Stimulated activated CD4-positive, alpha-beta T cell treated with anti-CD3 and anti-CD28 coated beads, Interleukin-15, amount 100 ng/mL, for 1 hour (primary cell): ENCODE measurements around the gene TMA7B.

Source experiments
- DNase-seq, 2 donors: peaks; one replicate each; pipeline ENCODE4 v3.0.0-alpha.2; 2020; ENCODE audit warnings: low read depth in 1 of 2, low spot score in 1 of 2

Gene TMA7B

GRCh38 chr22:39932918-39933649 is 27.1 kb upstream of the TMA7B start:
- peak in 1 of 2 donors; percentile 38 for DNase-seq

DNA sequence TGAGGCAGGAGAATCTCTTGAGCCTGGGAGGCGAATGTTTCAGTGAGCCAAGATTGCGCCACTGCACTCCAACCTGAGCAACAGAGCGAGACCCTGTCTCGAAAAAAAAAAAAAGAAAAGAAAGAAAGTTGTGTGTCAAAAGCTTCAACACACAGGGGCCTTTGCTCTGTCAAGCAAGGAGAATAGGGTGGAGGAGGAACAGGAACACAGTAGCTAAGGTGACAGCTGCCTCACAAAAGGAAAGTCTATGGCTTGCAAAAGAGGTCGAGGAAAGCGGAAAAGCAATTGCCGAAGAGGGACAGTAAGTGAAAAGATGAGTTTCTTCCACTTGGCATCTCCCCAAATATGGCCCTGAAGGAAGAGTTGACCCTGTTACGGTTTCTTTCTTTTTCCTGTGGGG is 26.5 kb upstream of the TMA7B start:
- DNase-seq = no peak

- no peak for DNase-seq
Measured at GRCh38 chr22:39935116-39935515, 25.1 kb upstream of the TMA7B start.

DNA sequence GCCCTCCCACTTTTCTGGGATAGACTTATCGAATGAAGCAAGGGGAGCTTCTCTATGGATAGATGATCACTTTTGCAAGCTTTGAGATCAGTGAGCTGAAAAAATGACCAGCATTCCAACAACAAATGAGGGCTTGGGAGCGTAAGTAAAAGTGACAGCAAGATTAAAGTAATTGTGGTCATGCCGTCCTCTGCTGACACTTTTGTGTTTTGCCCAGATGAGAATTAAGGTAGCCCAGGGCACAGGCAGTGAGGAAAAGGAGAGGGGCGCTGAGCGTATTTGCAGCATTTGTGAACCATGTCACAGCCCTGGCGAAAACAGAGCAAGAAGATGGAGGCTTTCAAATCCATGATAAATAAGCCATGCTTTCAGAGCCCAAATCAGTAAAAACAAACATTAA is 24.6 kb upstream of the TMA7B start:
- no peak for DNase-seq

DNA sequence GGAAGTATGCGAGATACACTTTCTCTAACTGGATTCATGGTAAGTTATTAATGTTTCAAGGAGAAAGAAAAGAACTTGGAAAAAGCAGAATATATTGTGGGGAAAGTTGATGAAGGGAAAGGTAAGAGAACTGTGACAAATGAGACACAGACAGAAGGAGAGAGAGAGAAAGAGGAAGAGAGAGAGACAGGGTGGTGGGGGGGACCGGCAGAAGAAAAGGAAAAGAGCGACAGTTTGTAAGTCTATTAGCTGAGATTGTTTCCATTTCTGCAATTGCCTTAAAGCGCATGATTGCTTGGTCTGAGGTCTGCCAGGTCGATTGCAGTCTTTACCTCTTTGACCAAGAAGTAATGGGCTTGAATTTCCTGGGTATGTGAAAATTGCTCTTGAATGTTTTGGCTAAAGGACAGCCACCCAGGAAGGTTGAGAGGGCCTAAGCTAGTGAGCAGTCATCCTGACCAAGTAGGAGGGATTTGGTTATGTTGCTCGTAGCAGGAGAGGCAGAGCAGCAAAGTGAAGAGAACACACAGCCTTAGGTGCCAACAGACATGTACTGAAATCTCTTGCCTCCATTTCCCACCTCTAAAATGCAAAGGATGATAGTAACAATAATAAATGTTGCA is 23.6 kb upstream of the TMA7B start:
- DNase-seq = no peak

DNA sequence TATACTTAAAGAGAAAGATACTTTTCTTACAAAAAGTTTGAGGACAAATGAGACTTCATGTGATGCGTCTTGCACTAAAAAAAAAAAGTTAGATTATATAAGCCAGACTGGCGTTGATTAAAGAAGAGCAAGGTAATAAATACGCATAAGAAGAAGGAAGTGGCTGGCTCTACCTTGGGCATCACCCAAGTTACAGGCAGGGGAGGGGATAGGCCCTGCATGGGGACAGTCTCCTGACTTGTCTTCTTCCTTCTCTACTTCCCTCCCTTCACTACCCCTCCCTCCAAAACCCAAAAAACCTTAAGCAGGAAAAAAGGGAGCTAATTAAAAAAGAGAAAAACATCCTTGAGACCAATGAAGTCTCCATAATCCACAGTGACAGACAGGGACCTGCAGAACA is 22.3 kb upstream of the TMA7B start:
- no peak for DNase-seq

DNA sequence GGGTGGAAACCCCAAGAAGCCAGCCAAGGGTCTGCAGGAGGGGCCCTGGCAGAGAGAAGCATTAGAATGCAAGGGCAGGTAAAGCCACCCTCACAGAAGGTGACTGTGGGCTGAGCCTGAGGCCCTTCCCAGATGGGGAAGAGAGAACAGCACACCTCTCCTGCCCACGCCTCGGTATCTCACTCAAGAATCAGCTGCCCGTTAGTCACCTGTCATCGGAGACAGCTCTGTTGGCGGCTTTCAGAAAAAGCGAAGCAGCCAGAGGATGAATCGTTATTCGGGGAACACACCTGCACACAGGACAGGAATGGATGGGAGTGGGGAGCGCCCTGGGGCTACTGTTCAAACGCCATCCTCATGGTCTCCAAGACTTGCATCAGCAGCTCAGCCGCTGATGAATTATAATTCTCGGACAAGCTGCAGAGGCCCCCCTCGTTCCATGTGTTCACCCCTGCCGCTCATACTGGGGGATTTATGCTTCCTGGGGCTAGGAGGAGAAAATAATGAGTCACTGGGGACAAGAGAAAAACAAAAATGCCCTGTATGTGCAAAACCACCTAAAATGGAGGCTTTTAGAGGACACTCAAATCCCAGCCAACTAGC is 21.6 kb upstream of the TMA7B start:
- DNase-seq = peak in 1 of 2 donors; percentile 35

- DNase-seq = no peak
Measured at GRCh38 chr22:39939830-39940229, 20.4 kb upstream of the TMA7B start.

GRCh38 chr22:39940757-39941305 is 19.4 kb upstream of the TMA7B start:
- no peak for DNase-seq

GRCh38 chr22:39941601-39942000 is 18.6 kb upstream of the TMA7B start:
- no peak for DNase-seq

GRCh38 chr22:39942439-39943230 is 17.6 kb upstream of the TMA7B start:
- no peak for DNase-seq

DNA sequence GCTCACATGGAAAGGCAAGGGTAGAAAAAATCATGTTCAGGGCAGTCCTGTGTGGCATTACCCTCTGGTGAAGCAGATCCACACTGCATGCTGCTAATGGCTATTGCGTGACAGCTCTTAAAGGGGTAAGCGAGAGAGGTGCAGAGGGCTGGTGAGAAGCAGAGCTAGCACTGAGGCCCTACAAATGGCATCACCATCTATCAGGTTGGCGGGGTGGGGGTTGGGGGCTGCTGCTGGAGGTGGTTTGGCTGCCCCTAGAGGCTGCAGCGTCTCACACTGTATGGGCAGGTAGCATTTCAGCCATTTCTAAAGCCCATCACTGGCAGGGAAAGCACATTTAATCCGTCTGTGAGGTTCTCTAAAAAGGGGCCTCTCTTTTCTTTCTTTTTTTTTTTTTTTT is 16.9 kb upstream of the TMA7B start:
- no peak for DNase-seq

- no peak for DNase-seq
Measured at GRCh38 chr22:39943953-39944872, 16.0 kb upstream of the TMA7B start.

GRCh38 chr22:39946126-39946502 is 14.1 kb upstream of the TMA7B start:
- no peak for DNase-seq

- DNase-seq = no peak
Measured at GRCh38 chr22:39946503-39947219, 13.5 kb upstream of the TMA7B start.

DNA sequence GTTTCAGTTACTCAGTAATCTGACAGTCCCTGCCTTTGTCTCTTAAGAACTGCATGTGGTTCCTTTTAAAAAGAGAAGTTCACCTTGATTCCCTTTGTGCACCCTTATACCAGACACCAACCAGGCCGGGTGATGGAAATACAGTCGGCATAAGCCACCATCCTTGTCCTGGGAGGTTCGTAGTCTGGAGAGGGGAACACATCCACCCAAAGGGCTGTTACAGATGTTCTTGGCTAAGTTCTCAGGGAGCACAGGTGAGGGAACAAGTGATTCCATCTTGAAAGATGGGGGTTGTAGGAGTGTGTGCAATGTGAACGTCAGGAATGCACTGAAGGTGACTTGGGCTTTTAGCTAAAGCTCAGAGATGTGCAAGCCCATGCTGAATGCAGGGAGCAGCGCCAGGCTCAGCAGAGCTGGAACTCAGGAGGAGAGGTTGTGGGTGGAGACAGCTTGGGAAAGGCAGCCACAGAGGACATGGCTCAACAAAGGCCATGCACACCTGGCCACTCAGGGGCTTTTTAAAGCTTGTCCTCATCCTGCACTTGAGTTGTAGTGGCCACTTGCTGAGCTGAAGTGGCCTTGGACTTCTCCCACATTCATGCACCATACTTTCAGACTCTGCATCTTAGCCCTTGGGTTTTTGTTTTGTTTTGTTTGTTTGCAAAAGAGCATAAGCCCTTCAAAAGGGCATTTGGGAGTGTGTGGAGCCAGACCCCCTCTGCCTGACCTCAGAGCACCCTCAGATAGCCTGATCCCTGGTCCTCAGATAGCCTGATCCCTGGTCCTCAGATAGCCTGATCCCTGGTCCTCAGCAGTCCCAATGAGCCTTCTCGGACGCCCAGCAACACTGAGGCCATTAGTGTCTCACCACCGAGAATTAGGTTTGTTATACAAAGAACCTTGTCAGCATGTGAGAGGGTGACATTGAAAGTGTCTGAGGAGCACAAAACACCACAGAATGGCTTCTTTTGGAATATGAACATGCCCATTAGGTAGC is 12.7 kb upstream of the TMA7B start:
- no peak for DNase-seq

GRCh38 chr22:39949964-39950737 is 10.0 kb upstream of the TMA7B start:
- no peak for DNase-seq
